GM18498 (cell line): ENCODE measurements around the gene SLC29A3.
"Not testable (repeated sequence)": the region's sequence is repeated elsewhere in the genome, so short reads cannot be mapped to it uniquely, and the experiment has no call there.

Experiments
- ATAC-seq: cut with Tn5 transposase; IDR thresholded peaks from one replicate; pipeline ENCODE4 v1.9.1; 2021; ENCODE audit warnings: mild to moderate bottlenecking, moderate library complexity; ENCODE audit not compliant: unreplicated experiment

The SLC29A3 gene

GRCh38 chr10:71343392-71343773, 24.3 kb downstream of the SLC29A3 start:
- no peak for ATAC-seq

GRCh38 chr10:71344154-71344925, 25.3 kb downstream of the SLC29A3 start:
- no peak for ATAC-seq

GRCh38 chr10:71344993-71345480, 26.0 kb downstream of the SLC29A3 start:
- no peak for ATAC-seq

- no peak for ATAC-seq
These were observed 26.6 kb downstream of the SLC29A3 start for GRCh38 chr10:71345694-71346093.

- no peak for ATAC-seq
These were observed 27.7 kb downstream of the SLC29A3 start for GRCh38 chr10:71346731-71347130.

GRCh38 chr10:71347587-71348395, 28.7 kb downstream of the SLC29A3 start:
- ATAC-seq = no peak

GRCh38 chr10:71348850-71349249, 29.8 kb downstream of the SLC29A3 start:
- no peak for ATAC-seq

- ATAC-seq = no peak
These were observed 30.3 kb downstream of the SLC29A3 start for GRCh38 chr10:71349406-71349805.

GRCh38 chr10:71351087-71351486, 32.0 kb downstream of the SLC29A3 start:
- no peak for ATAC-seq

- no peak for ATAC-seq
These were observed 32.7 kb downstream of the SLC29A3 start for GRCh38 chr10:71351628-71352319.

GRCh38 chr10:71353639-71354038, 34.6 kb downstream of the SLC29A3 start:
- no peak for ATAC-seq

- ATAC-seq = no peak
These were observed 35.7 kb downstream of the SLC29A3 start for GRCh38 chr10:71354776-71355175.

GRCh38 chr10:71355886-71356285, 36.8 kb downstream of the SLC29A3 start:
- no peak for ATAC-seq

GRCh38 chr10:71357792-71358265, 38.8 kb downstream of the SLC29A3 start:
- no peak for ATAC-seq

GRCh38 chr10:71358277-71358676, 39.2 kb downstream of the SLC29A3 start:
- no peak for ATAC-seq

GRCh38 chr10:71358906-71359305, 39.8 kb downstream of the SLC29A3 start:
- ATAC-seq = not testable (repeated sequence)

- peak; percentile 64 for ATAC-seq
These were observed 40.4 kb downstream of the SLC29A3 start for GRCh38 chr10:71359364-71360046.

GRCh38 chr10:71360735-71361134, 41.7 kb downstream of the SLC29A3 start:
- ATAC-seq = no peak

GRCh38 chr10:71361581-71361980, 42.5 kb downstream of the SLC29A3 start:
- no peak for ATAC-seq

GRCh38 chr10:71362141-71362540, 43.1 kb downstream of the SLC29A3 start:
- no peak for ATAC-seq

- ATAC-seq = no peak
These were observed 44.9 kb downstream of the SLC29A3 start for GRCh38 chr10:71363936-71364335.
